Measurements from ENCODE around the gene PTBP3.

DNA sequence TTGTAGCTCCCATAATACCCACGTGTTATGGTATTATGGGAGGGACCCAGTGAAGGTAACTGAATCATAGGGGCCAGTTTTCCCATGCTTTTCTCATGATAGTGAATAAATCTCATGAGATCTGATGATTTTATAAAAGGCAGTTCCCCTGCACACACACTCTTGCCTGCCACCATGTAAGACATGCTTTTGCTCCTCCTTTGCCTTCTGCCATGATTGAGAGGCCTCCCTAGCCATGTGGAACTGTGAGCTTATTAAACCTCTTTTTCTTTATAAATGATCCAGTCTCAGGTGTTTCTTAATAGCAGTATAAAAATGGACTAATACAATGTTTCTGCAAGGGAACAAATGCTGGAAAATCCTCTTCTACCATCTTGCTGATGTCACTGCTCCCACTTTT, 36.4 kb upstream of the PTBP3 start:
- TF ChIP-seq, protein P1, sequence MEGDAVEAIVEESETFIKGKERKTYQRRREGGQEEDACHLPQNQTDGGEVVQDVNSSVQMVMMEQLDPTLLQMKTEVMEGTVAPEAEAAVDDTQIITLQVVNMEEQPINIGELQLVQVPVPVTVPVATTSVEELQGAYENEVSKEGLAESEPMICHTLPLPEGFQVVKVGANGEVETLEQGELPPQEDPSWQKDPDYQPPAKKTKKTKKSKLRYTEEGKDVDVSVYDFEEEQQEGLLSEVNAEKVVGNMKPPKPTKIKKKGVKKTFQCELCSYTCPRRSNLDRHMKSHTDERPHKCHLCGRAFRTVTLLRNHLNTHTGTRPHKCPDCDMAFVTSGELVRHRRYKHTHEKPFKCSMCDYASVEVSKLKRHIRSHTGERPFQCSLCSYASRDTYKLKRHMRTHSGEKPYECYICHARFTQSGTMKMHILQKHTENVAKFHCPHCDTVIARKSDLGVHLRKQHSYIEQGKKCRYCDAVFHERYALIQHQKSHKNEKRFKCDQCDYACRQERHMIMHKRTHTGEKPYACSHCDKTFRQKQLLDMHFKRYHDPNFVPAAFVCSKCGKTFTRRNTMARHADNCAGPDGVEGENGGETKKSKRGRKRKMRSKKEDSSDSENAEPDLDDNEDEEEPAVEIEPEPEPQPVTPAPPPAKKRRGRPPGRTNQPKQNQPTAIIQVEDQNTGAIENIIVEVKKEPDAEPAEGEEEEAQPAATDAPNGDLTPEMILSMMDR (IDR thresholded peaks at IDR 0.05): no peak
- TF ChIP-seq POLR2A (IDR thresholded peaks at IDR 0.05): no peak

Data from ovary (tissue), 3 donors.